Endothelial cell of umbilical vein (primary cell): Measurements from ENCODE around the gene PASK.

Experiments used
- CTCF ChIP-seq, 2 donors: IDR thresholded peaks; 1 replicate in 1 of 2; 2 replicates in 1 of 2; pipeline ENCODE4 v1.5.1; 2011; ENCODE audit warnings: low read length in 2 of 2, mild to moderate bottlenecking in 2 of 2, moderate library complexity in 2 of 2, control low read depth in 1 of 2, inconsistent platforms in 1 of 2, low read depth in 1 of 2; ENCODE audit not compliant: insufficient read depth in 1 of 2; ENCODE audit errors: extremely low read depth in 1 of 2
- EZH2 ChIP-seq: IDR thresholded peaks from 2 replicates; pipeline ENCODE4 v1.6.1; 2012; ENCODE audit warnings: borderline replicate concordance, low read depth, mild to moderate bottlenecking, moderate library complexity, low read length, inconsistent platforms; ENCODE audit not compliant: severe bottlenecking
- FOS ChIP-seq: IDR thresholded peaks from 2 replicates; pipeline ENCODE4 v1.6.1; 2011; ENCODE audit warnings: mild to moderate bottlenecking, low read length, moderate library complexity, borderline replicate concordance; ENCODE audit not compliant: insufficient read depth
- GATA2 ChIP-seq: IDR thresholded peaks from 2 replicates; pipeline ENCODE4 v1.7.0; 2011; ENCODE audit warnings: low read depth, mild to moderate bottlenecking, moderate library complexity, mixed read lengths, low read length; ENCODE audit not compliant: insufficient read length, insufficient read depth
- JUN ChIP-seq: IDR thresholded peaks from 2 replicates; pipeline ENCODE4 v1.6.1; 2011; ENCODE audit warnings: borderline replicate concordance, low read depth; ENCODE audit not compliant: insufficient read length, insufficient read depth
- MYC ChIP-seq: IDR thresholded peaks from one replicate; pipeline ENCODE4 v1.6.1; 2011; ENCODE audit warnings: mild to moderate bottlenecking, low read depth, low read length
- POLR2A ChIP-seq: IDR thresholded peaks from 2 replicates; pipeline ENCODE4 v1.6.1; 2012; ENCODE audit warnings: low read depth, mild to moderate bottlenecking, control low read depth, low read length
- POLR2AphosphoS5 ChIP-seq: IDR thresholded peaks from 2 replicates; pipeline ENCODE4 v1.6.1; 2012; ENCODE audit warnings: low read depth, mild to moderate bottlenecking, control low read depth, low read length, moderate library complexity; ENCODE audit not compliant: insufficient read depth
- TF ChIP-seq, protein P1 (sequence below): IDR thresholded peaks from 2 replicates; pipeline ENCODE4 v1.6.1; 2011; ENCODE audit not compliant: insufficient read depth, insufficient read length

DNA sequence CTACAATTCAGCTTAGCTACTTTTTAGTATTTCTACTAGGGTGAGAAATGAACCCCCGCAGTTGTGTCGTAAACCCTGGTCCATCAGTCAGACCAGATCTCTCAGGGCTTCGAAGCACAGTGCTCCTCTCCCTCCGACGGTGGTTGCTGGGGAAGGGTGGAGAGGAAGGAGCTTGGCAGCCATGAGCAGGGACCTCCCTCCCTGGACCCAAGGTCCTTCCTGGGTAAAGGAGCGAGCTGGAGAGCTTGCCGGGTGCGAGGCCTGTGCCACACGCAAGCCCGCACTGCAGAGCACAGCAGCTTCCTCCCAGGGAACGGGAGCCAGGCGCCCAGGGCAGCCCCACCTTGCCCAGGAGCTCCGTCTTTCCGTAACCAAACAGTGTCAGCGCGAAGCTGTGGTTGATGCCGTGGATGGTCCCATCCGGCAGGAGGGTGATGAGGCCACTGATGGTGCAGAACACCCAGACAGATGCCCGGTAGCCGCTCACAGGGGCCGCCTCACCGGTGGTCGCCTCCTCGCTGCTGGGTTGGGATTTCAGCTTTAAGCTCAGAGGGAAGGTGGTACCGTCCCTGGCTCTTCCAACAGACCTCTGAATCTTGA lies 12.5 kb downstream of the PASK start:
- TF ChIP-seq CTCF (IDR thresholded peaks at IDR 0.05; ENCODE audit: extremely low read depth in 1 of 2, insufficient read depth in 1 of 2, low read depth in 1 of 2, low read length in 2 of 2) (no peak), POLR2A (no peak), JUN (no peak), EZH2 (no peak), GATA2 (no peak), POLR2AphosphoS5 (no peak), FOS (no peak), MYC (no peak)
- TF ChIP-seq, protein P1, sequence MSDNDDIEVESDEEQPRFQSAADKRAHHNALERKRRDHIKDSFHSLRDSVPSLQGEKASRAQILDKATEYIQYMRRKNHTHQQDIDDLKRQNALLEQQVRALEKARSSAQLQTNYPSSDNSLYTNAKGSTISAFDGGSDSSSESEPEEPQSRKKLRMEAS, result no peak
